HUES64 (cell line): ENCODE measurements around the gene RANBP10.

Experiments used
- H3K27ac ChIP-seq: 2 replicates; pipeline ENCODE4 v1.7.0; 2013; ENCODE audit warnings: low read depth, low read length, inconsistent platforms
- H3K27me3 ChIP-seq: 2 replicates; pipeline ENCODE4 v1.6.1; 2013; ENCODE audit warnings: mild to moderate bottlenecking, low read length; ENCODE audit not compliant: insufficient read depth
- H3K36me3 ChIP-seq: 2 replicates; pipeline ENCODE4 v1.6.1; 2013; ENCODE audit warnings: mild to moderate bottlenecking, low read length; ENCODE audit not compliant: insufficient read depth
- H3K4me1 ChIP-seq: 2 replicates; pipeline ENCODE4 v1.6.1; 2013; ENCODE audit warnings: mild to moderate bottlenecking, low read length, moderate library complexity; ENCODE audit not compliant: insufficient read depth
- H3K4me3 ChIP-seq: 2 replicates; pipeline ENCODE4 v1.5.1; 2013; ENCODE audit warnings: mild to moderate bottlenecking, low read length, moderate library complexity
- H3K9ac ChIP-seq: 2 replicates; pipeline ENCODE4 v1.6.1; 2013; ENCODE audit warnings: mild to moderate bottlenecking, low read depth, low read length
- H3K9me3 ChIP-seq: 2 replicates; pipeline ENCODE4 v1.6.1; 2013; ENCODE audit warnings: low read depth, low read length; ENCODE audit not compliant: insufficient read depth
- WGBS: fragments of 150-250, 120-280 bp; methylation state at CpG from one replicate; pipeline ENCODE4 v1.1.7; 2013; ENCODE audit warnings: missing lambda C conversion rate; 5-methylcytosine and 5-hydroxymethylcytosine counted together

The RANBP10 gene

GRCh38 chr16:67825119-67825518, 18.8 kb upstream of the RANBP10 start:
- Histone ChIP-seq H3K4me1 (peaks cover 8% of the 10 kb centered on the region), H3K27ac (no peak overlapping the region), H3K27me3 (no peaks in the 10 kb centered on the region), H3K4me3 (no peak overlapping the region), H3K36me3 (peaks cover 40% of the 10 kb centered on the region), H3K9me3 (no peaks in the 10 kb centered on the region), H3K9ac (no peak overlapping the region)
- WGBS: 83% methylated on average over 8 of the region's 8 CpGs

GRCh38 chr16:67822511-67822910, 16.2 kb upstream of the RANBP10 start:
- H3K9me3 ChIP-seq: no peaks in the 10 kb centered on the region
- peaks cover 8% of the 10 kb centered on the region for H3K4me1 ChIP-seq
- H3K4me3 ChIP-seq: no peak overlapping the region
- 88% methylated on average over 2 of the region's 2 CpGs for WGBS
- H3K36me3 ChIP-seq: peaks cover 15% of the 10 kb centered on the region
- no peak overlapping the region for H3K27ac ChIP-seq
- H3K27me3 ChIP-seq: no peaks in the 10 kb centered on the region
- H3K9ac ChIP-seq: peak overlapping the region; percentile 31; the same call in 1 of the 2 replicates

- 92% methylated on average over 11 of the region's 11 CpGs for WGBS
- H3K36me3 ChIP-seq: no peaks in the 10 kb centered on the region
Measured at GRCh38 chr16:67820608-67821259, 14.4 kb upstream of the RANBP10 start.

GRCh38 chr16:67814567-67814966, 8.2 kb upstream of the RANBP10 start:
- H3K4me1 ChIP-seq: no peaks in the 10 kb centered on the region
- no peak overlapping the region for H3K4me3 ChIP-seq
- no peaks in the 10 kb centered on the region for H3K9me3 ChIP-seq
- H3K27me3 ChIP-seq: no peaks in the 10 kb centered on the region
- no peaks in the 10 kb centered on the region for H3K36me3 ChIP-seq
- WGBS: 84% methylated on average over 8 of the region's 8 CpGs
- no peak overlapping the region for H3K9ac ChIP-seq
- no peak overlapping the region for H3K27ac ChIP-seq

More at GRCh38 chr16:67820608-67821259, 14.4 kb upstream of the RANBP10 start:
- Histone ChIP-seq H3K9ac (no peak overlapping the region), H3K27ac (no peak overlapping the region), H3K4me3 (no peak overlapping the region), H3K4me1 (peaks cover 8% of the 10 kb centered on the region), H3K9me3 (no peaks in the 10 kb centered on the region), H3K27me3 (no peaks in the 10 kb centered on the region)

GRCh38 chr16:67811899-67812298, 5.5 kb upstream of the RANBP10 start:
- Histone ChIP-seq H3K4me3 (no peak overlapping the region), H3K9ac (no peak overlapping the region), H3K27me3 (no peaks in the 10 kb centered on the region), H3K4me1 (peaks cover 3% of the 10 kb centered on the region; the same call in 1 of the 2 replicates), H3K27ac (no peak overlapping the region), H3K9me3 (no peaks in the 10 kb centered on the region), H3K36me3 (no peaks in the 10 kb centered on the region)
- WGBS: 94% methylated on average over 1 of the region's 1 CpG

GRCh38 chr16:67807148-67807682, 855 bp upstream of the RANBP10 start:
- Histone ChIP-seq H3K9ac (peak overlapping the region; percentile 31), H3K36me3 (peaks cover 13% of the 10 kb centered on the region), H3K9me3 (no peaks in the 10 kb centered on the region), H3K27me3 (no peaks in the 10 kb centered on the region), H3K27ac (0 out of 2 replicates have a peak overlapping the region, but pooled peaks have one; percentile 54), H3K4me1 (peaks cover 9% of the 10 kb centered on the region; the same call in 1 of the 2 replicates), H3K4me3 (peak overlapping the region; percentile 97)
- WGBS: 34% methylated on average over 24 of the region's 24 CpGs

GRCh38 chr16:67805718-67806427, 487 bp downstream of the RANBP10 start:
- 2% methylated on average over 26 of the region's 26 CpGs for WGBS

GRCh38 chr16:67804853-67805542, 1.4 kb downstream of the RANBP10 start:
- peak overlapping the region; percentile 97 for H3K4me3 ChIP-seq
- H3K9me3 ChIP-seq: no peaks in the 10 kb centered on the region
- no peaks in the 10 kb centered on the region for H3K27me3 ChIP-seq
- H3K27ac ChIP-seq: no peak overlapping the region
- WGBS: 96% methylated on average over 4 of the region's 4 CpGs
- H3K9ac ChIP-seq: no peak overlapping the region
- peaks cover 9% of the 10 kb centered on the region; the same call in 1 of the 2 replicates for H3K4me1 ChIP-seq
- H3K36me3 ChIP-seq: peaks cover 26% of the 10 kb centered on the region

More at GRCh38 chr16:67805718-67806427, 487 bp downstream of the RANBP10 start:
- H3K27ac ChIP-seq: peak overlapping the region; percentile 61
- no peaks in the 10 kb centered on the region for H3K27me3 ChIP-seq
- no peaks in the 10 kb centered on the region for H3K9me3 ChIP-seq
- peaks cover 22% of the 10 kb centered on the region for H3K36me3 ChIP-seq
- H3K9ac ChIP-seq: peak overlapping the region; percentile 88
- peaks cover 9% of the 10 kb centered on the region; the same call in 1 of the 2 replicates for H3K4me1 ChIP-seq
- H3K4me3 ChIP-seq: peak overlapping the region; percentile 97

GRCh38 chr16:67803894-67804293, 2.5 kb downstream of the RANBP10 start:
- Histone ChIP-seq H3K4me1 (peaks cover 9% of the 10 kb centered on the region; the same call in 1 of the 2 replicates), H3K27me3 (no peaks in the 10 kb centered on the region), H3K36me3 (peaks cover 26% of the 10 kb centered on the region), H3K4me3 (no peak overlapping the region), H3K27ac (no peak overlapping the region), H3K9me3 (no peaks in the 10 kb centered on the region), H3K9ac (no peak overlapping the region)
- WGBS: 96% methylated on average over 2 of the region's 3 CpGs

- Histone ChIP-seq H3K36me3 (peaks cover 26% of the 10 kb centered on the region), H3K27ac (no peak overlapping the region)
- WGBS: 100% methylated on average over 2 of the region's 2 CpGs
Measured at GRCh38 chr16:67801883-67802282, 4.5 kb downstream of the RANBP10 start.

GRCh38 chr16:67801241-67801640, 5.1 kb downstream of the RANBP10 start:
- Histone ChIP-seq H3K9me3 (no peaks in the 10 kb centered on the region), H3K27me3 (no peaks in the 10 kb centered on the region), H3K9ac (no peak overlapping the region), H3K4me1 (peaks cover 6% of the 10 kb centered on the region; the same call in 1 of the 2 replicates), H3K4me3 (no peak overlapping the region), H3K27ac (no peak overlapping the region), H3K36me3 (peaks cover 26% of the 10 kb centered on the region)
- 97% methylated on average over 1 of the region's 1 CpG for WGBS

More at GRCh38 chr16:67801883-67802282, 4.5 kb downstream of the RANBP10 start:
- H3K4me1 ChIP-seq: peaks cover 6% of the 10 kb centered on the region; the same call in 1 of the 2 replicates
- H3K27me3 ChIP-seq: no peaks in the 10 kb centered on the region
- no peaks in the 10 kb centered on the region for H3K9me3 ChIP-seq
- no peak overlapping the region for H3K4me3 ChIP-seq
- no peak overlapping the region for H3K9ac ChIP-seq
